Osteoblast (primary cell): ENCODE data around the gene SEC14L1. TPM values are rescaled to one million over a fixed set of nuclear protein-coding genes. Genes with fewer than 3 reads are reported as not detected.
"Not testable (repeated sequence)": the region's sequence is repeated elsewhere in the genome, so short reads cannot be mapped to it uniquely, and the experiment has no call there.

Source experiments
- DNase-seq: peaks from one replicate; pipeline ENCODE4 v3.0.0; 2011; ENCODE audit warnings: low spot score, mixed read lengths; ENCODE audit not compliant: insufficient read length; ENCODE audit errors: missing footprints
- H2AFZ ChIP-seq: 2 replicates; pipeline ENCODE4 v1.6.0; 2011; ENCODE audit warnings: mild to moderate bottlenecking, low read length
- H3K27ac ChIP-seq: 2 replicates; pipeline ENCODE4 v1.5.1; 2011; ENCODE audit warnings: mild to moderate bottlenecking, low read depth, low read length, moderate library complexity
- H3K27me3 ChIP-seq: 2 replicates; pipeline ENCODE4 v1.6.0; 2012; ENCODE audit warnings: mild to moderate bottlenecking, control low read depth, inconsistent platforms, low read length, moderate library complexity; ENCODE audit not compliant: insufficient read depth
- H3K36me3 ChIP-seq: 2 replicates; pipeline ENCODE4 v1.5.1; 2011; ENCODE audit warnings: mild to moderate bottlenecking, low read length, control low read depth, moderate library complexity; ENCODE audit not compliant: insufficient read depth
- H3K4me1 ChIP-seq: 2 replicates; pipeline ENCODE4 v1.5.1; 2011; ENCODE audit warnings: mild to moderate bottlenecking, low read length, control low read depth, moderate library complexity; ENCODE audit not compliant: insufficient read depth
- H3K4me2 ChIP-seq: 2 replicates; pipeline ENCODE4 v1.6.0; 2011; ENCODE audit warnings: mild to moderate bottlenecking, low read length; ENCODE audit not compliant: insufficient read depth
- H3K4me3 ChIP-seq: fragments of 200-600 bp; sonication (generic); 3 replicates; pipeline ENCODE4 v1.5.1; 2012; ENCODE audit warnings: mild to moderate bottlenecking, low read length, inconsistent platforms; ENCODE audit not compliant: insufficient read depth
- H3K79me2 ChIP-seq: 2 replicates; pipeline ENCODE4 v1.6.0; 2012; ENCODE audit warnings: mild to moderate bottlenecking, low read length, control low read depth, inconsistent platforms; ENCODE audit not compliant: insufficient read depth
- H3K9me3 ChIP-seq: 2 replicates; pipeline ENCODE4 v1.5.1; 2011; ENCODE audit warnings: low read depth, low read length, control low read depth
- H4K20me1 ChIP-seq: 2 replicates; pipeline ENCODE4 v1.6.0; 2012; ENCODE audit warnings: mild to moderate bottlenecking, low read length, control low read depth; ENCODE audit not compliant: insufficient read depth
- CTCF ChIP-seq: IDR thresholded peaks from 2 replicates; pipeline ENCODE4 v1.5.1; 2011; ENCODE audit warnings: mild to moderate bottlenecking, low read depth, low read length, moderate library complexity; ENCODE audit errors: extremely low read depth
- total RNA-seq: library from RNA; depleted of rRNA; stranded (reverse); fragments of >200 nt; gene quantifications from 2 replicates; pipeline ENCODE4 v1.2.3, GENCODE V29; 2012

Gene SEC14L1
- total RNA-seq, 1 donor, result 53.6 TPM

DNA sequence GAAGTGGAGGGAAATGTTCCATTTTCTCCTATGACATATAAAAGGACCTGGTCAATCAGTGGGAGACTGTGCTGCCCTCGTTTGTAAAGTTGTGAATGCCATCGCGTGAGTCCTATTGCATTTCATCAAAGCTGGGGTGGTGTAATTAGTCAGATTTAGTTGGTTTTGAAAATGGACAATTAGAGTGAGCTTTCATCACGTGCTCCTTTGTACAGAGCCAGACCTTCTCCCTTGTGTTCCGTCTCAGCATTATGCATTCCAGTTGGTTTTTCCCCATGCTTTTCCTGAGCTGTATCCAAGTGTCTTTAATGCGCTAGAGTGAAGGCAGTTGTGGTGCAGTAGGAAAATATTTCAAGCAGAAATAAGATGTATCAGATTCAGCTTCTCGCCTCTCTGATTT is 10.4 kb downstream of the SEC14L1 start:
- Histone ChIP-seq H3K27me3 (no peaks in the 10 kb centered on the region), H3K36me3 (peaks cover 36% of the 10 kb centered on the region), H2AFZ (no peak overlapping the region), H4K20me1 (peaks cover 18% of the 10 kb centered on the region), H3K4me2 (peak overlapping the region; percentile 1), H3K79me2 (peaks cover 95% of the 10 kb centered on the region), H3K4me3 (no peak overlapping the region), H3K27ac (peak overlapping the region; percentile 58), H3K4me1 (peaks cover 38% of the 10 kb centered on the region), H3K9me3 (no peaks in the 10 kb centered on the region)
- DNase-seq, result no peak
- no peak for TF ChIP-seq CTCF

GRCh38 chr17:77152056-77152455 is 11.3 kb downstream of the SEC14L1 start:
- peaks cover 34% of the 10 kb centered on the region for H3K4me1 ChIP-seq
- not testable (repeated sequence) for H3K27me3 ChIP-seq, DNase-seq, H2AFZ ChIP-seq, H3K4me3 ChIP-seq, H3K9me3 ChIP-seq
- peaks cover 30% of the 10 kb centered on the region for H3K36me3 ChIP-seq
- peaks cover 18% of the 10 kb centered on the region for H4K20me1 ChIP-seq
- peaks cover 94% of the 10 kb centered on the region for H3K79me2 ChIP-seq
- peak overlapping the region; percentile 1 for H3K4me2 ChIP-seq
- peak overlapping the region; percentile 63 for H3K27ac ChIP-seq

DNA sequence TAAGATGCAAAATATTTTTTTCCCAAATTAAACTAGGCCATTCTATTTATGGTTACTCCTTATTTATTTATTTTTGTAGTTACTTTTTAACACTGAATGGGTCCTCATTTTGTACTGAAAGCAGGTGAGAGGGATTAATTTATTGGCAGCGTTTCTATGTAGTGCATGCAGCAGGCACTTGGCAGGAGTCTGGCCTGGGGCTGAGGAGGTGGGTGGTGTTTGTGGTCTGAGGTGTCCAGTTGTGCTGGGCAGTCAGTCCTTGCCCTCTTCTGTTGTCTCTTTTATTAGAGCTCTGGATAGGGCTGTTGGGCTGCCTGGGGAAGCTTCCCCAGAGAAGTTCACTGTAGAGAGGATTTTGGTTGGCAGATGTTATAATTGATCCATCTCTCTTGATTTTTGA is 12.7 kb downstream of the SEC14L1 start:
- Histone ChIP-seq H3K79me2 (peaks cover 92% of the 10 kb centered on the region), H3K4me2 (no peak overlapping the region), H3K27ac (peak overlapping the region; percentile 37), H4K20me1 (peaks cover 19% of the 10 kb centered on the region), H3K4me1 (peaks cover 34% of the 10 kb centered on the region), H3K4me3 (no peak overlapping the region), H2AFZ (no peak overlapping the region), H3K27me3 (no peaks in the 10 kb centered on the region), H3K36me3 (peaks cover 16% of the 10 kb centered on the region), H3K9me3 (no peaks in the 10 kb centered on the region)
- DNase-seq, result no peak
- no peak for TF ChIP-seq CTCF

GRCh38 chr17:77153999-77154586 is 13.3 kb downstream of the SEC14L1 start:
- H3K4me2 ChIP-seq, result no peak overlapping the region
- H4K20me1 ChIP-seq, result peaks cover 17% of the 10 kb centered on the region
- no peaks in the 10 kb centered on the region for H3K27me3 ChIP-seq
- no peak overlapping the region for H3K4me3 ChIP-seq
- H3K79me2 ChIP-seq, result peaks cover 92% of the 10 kb centered on the region
- no peak overlapping the region for H2AFZ ChIP-seq
- peaks cover 12% of the 10 kb centered on the region for H3K36me3 ChIP-seq
- no peak for TF ChIP-seq CTCF
- DNase-seq, result no peak
- no peaks in the 10 kb centered on the region for H3K9me3 ChIP-seq
- peaks cover 34% of the 10 kb centered on the region for H3K4me1 ChIP-seq
- peak overlapping the region; percentile 37 for H3K27ac ChIP-seq
